LNCAP (cell line): Measurements from ENCODE around the gene OLFML1.

ENCODE experiments used
- TF ChIP-seq, protein P1 (sequence below): fragments of 450-650 bp; IDR thresholded peaks from 2 replicates; pipeline ENCODE4 v1.5.1; 2017; ENCODE audit warnings: mild to moderate bottlenecking

The OLFML1 gene

DNA sequence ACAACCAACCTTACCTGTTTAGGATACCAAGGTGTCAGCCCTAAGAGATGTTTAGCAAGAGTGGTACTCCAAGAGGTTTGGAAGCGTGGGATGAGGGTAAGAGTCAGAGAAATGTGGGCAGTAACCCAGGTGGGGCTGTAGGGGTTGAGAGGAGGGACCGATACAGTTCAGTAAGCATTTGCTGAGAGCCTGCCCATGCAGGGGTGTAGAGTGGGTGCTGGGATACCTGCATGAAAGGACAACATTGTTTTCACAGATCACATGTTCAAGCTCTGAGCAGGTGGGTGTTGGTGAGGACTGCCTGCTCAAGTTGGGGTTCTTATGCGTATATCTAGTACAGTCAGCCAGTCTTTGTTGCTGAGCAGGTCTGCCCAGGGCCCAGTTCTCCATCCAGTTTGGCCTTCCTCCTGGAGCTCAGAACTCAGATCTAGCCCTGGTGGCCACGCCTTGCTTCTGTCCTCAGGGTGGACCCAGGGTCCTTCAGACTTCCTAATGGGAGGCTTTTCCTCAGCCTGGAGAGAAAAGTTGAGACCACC is 43.3 kb downstream of the OLFML1 start:
- TF ChIP-seq, protein P1, sequence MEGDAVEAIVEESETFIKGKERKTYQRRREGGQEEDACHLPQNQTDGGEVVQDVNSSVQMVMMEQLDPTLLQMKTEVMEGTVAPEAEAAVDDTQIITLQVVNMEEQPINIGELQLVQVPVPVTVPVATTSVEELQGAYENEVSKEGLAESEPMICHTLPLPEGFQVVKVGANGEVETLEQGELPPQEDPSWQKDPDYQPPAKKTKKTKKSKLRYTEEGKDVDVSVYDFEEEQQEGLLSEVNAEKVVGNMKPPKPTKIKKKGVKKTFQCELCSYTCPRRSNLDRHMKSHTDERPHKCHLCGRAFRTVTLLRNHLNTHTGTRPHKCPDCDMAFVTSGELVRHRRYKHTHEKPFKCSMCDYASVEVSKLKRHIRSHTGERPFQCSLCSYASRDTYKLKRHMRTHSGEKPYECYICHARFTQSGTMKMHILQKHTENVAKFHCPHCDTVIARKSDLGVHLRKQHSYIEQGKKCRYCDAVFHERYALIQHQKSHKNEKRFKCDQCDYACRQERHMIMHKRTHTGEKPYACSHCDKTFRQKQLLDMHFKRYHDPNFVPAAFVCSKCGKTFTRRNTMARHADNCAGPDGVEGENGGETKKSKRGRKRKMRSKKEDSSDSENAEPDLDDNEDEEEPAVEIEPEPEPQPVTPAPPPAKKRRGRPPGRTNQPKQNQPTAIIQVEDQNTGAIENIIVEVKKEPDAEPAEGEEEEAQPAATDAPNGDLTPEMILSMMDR: no peak

DNA sequence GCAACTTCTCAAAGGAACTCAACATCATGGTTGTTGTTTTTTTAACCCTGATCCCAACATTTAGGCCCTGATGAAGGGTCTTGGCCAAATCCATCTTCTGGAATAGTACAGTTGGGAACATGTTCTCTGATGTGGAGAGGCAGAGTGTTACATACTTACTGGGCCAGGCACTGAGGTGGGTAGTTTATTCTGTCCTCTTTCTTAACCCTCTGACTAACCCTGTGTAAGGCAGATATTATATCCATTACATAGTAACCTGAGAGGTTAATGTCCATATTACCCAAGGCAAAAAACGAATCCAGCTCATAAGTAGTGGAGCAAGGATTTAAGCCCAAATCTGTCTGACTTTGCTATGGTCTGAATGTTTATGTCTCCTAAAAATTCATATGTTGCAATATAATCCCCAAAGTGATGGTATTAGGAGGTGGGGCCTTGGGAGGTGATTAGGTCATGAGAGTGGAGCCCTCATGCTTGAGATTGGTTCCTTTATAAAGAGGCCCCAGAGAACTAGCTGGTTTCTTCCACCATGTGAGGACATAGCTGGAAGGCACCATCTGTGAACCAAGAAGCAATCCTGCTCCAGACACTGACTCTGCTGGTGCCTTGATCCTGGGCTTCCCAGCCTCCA is 44.8 kb downstream of the OLFML1 start:
- TF ChIP-seq, protein P1: no peak

DNA sequence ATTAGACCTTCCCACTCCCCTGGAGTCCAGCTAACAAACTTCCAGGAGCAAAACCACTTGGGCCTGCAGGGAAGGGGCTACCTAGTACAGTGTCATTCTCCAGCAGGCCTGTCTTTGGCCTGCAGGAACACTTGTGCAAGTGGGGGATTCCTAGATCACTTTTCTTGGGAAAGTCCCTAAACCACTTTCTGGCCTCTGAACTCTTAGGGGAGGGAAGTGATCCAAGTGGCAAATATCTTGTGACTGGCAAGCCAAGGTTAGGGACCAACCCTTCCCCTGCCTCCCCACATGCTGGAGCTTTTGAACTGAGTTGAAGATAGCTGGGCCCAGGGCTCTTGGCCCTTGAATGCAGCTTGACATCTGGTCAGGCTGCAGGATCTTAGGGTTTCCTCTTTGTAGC is 45.7 kb downstream of the OLFML1 start:
- TF ChIP-seq, protein P1: no peak

DNA sequence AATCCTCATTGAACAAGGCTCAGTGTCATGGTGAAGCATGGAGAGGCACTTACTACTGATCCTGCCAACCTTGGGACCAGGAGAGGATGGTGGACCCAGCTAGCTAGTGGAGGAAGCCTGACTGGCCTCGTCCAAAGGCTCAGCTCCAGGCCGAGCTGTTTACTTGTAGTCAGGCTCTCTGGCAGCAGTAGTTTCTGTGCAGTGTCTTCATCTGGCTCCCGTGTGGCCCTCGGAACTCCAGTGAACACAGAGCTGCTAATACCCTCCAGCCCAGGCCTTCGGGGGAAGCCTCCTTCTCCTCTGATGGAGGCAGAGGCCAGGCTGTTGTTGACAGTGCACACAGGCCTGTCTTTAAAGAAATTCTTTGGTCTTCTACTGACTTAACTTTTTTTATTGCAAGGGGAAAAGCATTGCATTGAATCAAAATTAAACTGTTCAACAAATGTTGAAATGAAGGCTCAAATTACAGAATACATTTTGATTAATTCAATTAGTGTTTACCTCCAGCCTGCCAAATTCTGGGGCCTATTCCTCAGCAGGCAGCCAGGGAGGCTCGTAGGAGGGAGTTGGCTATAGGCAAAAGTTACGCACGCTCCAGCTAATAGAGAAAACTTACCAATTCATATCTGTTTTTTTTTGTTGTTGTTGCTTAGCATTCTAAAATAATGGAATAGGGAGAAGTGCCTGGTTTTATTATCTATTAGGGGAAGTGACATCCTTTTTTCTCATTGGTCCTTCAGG is 47.3 kb downstream of the OLFML1 start:
- TF ChIP-seq, protein P1: no peak

DNA sequence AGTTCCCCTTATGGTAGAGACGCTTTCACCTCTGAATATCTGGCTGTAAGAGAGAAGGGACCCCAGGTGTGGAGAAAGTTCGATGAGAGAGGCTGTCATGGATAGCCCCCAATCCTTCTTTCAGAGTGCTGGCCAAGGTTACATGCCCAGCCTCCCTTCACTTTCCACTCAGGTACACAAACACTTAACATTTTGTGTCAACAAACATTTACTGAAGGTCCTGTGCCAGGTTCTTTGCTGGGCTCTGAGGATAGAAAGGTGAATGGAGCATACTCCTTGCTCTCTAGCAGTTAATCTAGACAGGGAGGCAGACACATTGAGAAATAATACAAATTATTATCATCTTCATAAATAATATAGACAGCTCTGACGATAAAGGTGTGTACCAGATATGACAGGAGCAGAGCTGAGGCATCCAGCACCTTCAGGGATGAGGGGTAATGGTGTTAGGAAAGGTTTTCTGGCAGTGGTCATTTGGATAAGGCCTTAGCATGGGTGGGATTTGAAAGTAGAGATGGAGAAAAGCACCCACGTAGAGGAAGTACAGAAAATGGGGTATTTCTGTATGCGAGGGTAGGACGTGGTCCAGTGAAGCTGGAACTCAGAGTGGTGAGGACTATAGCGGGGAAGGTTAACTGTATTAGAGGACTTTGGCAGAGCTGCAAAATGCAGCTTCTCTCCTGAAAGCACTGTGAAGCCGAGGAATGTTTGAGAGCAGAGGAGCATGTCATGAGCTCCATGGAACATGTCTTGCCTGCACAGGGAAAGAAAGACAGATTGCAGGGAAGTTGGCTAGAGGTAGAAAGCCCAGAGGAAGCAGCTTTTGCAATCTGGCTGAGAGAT is 48.1 kb downstream of the OLFML1 start:
- TF ChIP-seq, protein P1: no peak

DNA sequence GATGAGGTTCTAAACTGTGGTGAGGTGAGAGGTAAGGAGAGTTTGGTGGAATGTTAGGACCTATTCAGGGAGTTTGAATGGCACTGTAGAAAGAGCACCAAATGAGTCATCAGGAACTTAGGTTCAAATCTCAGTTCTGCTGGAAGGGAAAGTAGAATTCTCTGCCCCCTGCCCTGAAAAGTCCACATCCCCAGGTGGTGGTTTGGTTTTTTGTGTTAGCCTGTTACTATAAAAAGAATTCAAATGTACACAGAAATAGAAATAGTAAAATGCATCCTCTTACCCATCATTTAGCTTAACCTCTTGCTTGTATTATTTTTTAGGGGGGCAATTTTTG is 48.7 kb downstream of the OLFML1 start:
- TF ChIP-seq, protein P1: no peak

DNA sequence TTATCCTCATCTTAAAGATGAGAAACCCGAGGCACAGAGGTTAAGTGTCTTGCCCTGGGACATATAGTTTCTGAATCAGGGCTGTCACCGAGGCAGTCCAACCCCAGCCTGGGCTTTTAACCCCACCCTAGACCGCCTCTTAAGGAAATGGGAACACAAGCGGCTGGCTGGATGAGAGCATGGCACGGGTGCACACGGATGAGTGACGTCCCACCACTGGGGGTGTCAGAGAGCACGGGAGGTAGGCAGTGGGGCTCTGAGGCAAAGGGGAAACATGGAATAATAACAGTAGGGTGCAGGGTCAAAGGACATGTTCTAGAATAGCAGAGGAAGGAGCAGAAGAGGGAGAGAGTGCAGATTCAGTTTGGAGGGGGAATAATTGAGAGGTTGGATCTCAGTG is 50.8 kb downstream of the OLFML1 start:
- TF ChIP-seq, protein P1: no peak
